Measurements from ENCODE around the gene CD8B.
"Not testable (repeated sequence)": the region's sequence is repeated elsewhere in the genome, so short reads cannot be mapped to it uniquely, and the experiment has no call there.

CD8B gene

GRCh38 chr2:86839871-86840548 lies 21.7 kb downstream of the CD8B start:
- DNase-seq (ENCODE audit: low read depth); H3K4me3 ChIP-seq (ENCODE audit: low read length): not testable (repeated sequence)

DNA sequence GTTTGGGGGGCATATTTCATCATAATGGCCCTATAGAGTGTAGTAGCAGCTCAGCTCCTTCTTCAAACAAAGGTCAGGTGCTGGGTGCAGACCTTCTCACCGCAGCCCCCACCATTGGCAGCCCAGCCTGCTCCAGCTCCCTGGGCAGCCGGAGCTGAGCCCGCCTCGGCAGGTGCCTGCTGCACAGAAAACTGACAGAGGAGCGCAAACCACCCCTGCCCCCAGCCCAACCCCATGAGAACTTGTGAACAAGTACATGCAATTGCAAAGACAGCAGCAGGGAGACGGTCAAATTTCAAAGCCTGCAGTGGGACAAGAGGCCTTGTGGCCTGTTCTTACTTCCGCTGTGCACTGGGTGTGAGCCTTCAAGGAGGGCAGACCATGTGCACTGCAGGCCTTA lies 22.2 kb downstream of the CD8B start:
- not testable (repeated sequence) for H3K4me3 ChIP-seq (ENCODE audit: low read length); DNase-seq (ENCODE audit: low read depth)

- DNase-seq (ENCODE audit: low read depth); H3K4me3 ChIP-seq (ENCODE audit: low read length): not testable (repeated sequence)
Observed at GRCh38 chr2:86837714-86838113, 24.0 kb downstream of the CD8B start.

DNA sequence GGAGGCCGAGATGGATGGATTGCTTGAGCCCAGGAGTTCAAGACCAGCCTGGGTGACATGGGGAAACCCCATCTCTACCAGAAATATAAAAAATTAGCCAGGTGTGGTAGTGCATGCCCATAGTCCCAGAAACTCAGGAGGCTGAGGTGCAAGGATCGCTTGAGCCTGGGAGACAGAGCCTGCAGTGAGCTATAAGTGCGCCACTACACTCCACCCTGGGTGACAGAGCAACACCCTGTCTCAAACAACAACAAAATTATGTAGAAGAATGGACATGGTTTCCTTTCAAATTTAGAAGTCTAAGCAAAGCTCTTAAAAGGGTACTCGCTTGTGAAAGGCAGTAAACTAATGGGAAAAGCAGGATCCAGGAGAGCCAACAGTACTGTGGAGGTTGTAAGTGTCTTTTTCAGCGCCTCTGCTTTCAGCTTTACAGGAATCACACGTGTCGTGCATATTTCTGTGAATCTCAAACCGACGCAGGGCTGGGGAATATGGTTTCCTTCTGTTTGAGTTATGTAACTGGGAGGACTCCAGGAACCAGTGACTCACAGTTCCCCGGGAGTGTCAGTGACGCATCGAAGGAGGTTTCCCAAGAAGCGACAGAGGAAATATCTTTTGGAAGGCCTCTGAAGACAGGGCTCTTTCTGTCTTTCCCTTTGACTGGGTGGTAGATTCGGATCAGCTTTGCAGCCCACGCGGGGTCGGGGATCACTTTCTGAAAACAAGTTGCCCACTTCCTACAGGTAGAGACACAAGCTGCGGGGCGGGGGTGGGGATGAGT lies 24.6 kb downstream of the CD8B start:
- H3K4me3 ChIP-seq (ENCODE audit: low read length): peak overlapping the region; percentile 17; the same call in 1 of the 2 replicates
- DNase-seq (ENCODE audit: low read depth): peak; percentile 86

- DNase-seq (ENCODE audit: low read depth): not testable (repeated sequence)
Observed at GRCh38 chr2:86835548-86835889, 26.2 kb downstream of the CD8B start.

DNA sequence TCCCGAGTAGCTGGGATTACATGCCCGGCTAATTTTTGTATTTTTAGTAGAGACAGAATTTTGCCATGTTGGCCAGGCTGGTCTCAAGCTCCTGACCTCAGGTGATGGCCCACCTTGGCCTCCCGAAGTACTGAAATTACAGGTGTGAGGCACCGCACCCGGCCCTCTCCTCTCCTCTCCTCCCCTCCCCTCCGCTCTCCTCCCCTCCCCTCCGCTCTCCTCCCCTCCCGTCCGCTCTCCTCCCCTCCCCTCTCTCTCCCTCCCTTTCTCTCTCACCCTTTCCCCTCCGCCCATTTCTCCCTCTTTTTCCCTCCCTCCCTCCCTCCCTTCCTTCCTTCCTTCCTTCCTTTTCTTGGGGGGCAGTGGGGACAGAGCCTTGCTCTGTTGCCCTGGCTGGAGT lies 28.4 kb downstream of the CD8B start:
- no peak for TF ChIP-seq CTCF (conservative IDR thresholded peaks at IDR 0.05; ENCODE audit: low read length)
- H3K4me3 ChIP-seq (ENCODE audit: low read length): no peak overlapping the region

More at GRCh38 chr2:86835548-86835889, 26.2 kb downstream of the CD8B start:
- not testable (repeated sequence) for H3K4me3 ChIP-seq (ENCODE audit: low read length)

DNA sequence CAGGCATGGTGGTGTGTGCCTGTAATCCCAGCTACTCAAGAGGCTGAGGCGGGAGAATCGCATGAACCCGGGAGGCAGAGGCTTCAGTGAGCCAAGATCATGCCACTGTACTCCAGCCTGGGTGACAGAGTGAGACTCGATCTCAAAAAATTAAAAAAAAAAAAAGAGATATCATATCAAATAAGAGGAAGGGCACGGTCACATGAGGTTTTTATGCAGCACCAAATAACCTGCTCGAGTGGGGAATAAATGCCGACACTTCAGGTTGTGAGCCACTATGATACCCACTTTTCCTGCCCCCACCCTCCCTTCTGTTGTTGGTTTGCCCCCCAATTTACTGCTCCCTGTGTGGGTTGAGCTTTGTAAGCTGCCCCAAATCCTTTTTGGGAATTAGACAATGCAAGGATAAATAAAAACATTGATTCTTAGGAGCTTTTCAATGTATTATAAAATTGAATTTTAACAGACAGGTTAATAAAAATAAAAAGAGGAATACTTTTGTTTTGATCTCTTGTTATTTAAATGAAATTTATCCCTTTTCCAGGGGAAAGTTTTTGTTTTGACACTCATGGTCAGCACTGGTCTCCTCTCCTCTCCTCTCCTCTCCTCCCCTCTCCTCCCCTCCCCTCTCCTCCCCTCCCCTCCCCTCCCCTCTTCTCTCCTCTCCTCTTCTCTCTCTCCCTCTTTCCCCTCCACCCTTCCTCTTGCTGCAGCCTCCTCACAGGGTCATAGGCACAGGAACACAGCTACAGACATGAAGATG lies 29.2 kb downstream of the CD8B start:
- no peak for TF ChIP-seq CTCF (conservative IDR thresholded peaks at IDR 0.05; ENCODE audit: low read length)
- DNase-seq (ENCODE audit: low read depth): no peak
- H3K4me3 ChIP-seq (ENCODE audit: low read length): no peak overlapping the region

More for the DNA sequence above, 28.4 kb downstream of the CD8B start:
- no peak for DNase-seq (ENCODE audit: low read depth)

- no peak overlapping the region; the same call in 1 of the 2 replicates for H3K4me3 ChIP-seq (ENCODE audit: low read length)
- no peak for DNase-seq (ENCODE audit: low read depth)
- TF ChIP-seq CTCF (conservative IDR thresholded peaks at IDR 0.05; ENCODE audit: low read length): no peak
Observed at GRCh38 chr2:86831537-86831936, 30.1 kb downstream of the CD8B start.

DNA sequence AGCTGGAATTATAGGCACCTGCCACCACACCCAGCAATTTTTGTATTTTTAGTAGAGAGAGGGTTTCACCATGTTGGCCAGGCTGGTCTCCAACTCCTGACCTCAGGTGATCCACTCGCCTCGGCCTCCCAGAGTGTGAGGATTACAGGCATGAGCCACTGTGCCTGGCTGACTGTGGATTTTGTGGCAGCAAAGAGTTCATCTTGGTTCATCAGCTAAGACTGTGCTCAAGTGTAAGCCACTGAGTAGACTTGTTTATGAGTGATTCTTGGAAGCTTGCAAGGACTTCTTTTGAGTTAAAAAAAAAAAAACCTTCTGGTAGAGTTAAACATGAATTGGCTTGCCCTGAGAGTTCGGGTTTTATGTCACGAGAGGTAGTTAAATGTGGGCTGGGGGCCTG lies 34.7 kb downstream of the CD8B start:
- no peak for DNase-seq (ENCODE audit: low read depth)
- no peak overlapping the region for H3K4me3 ChIP-seq (ENCODE audit: low read length)
- TF ChIP-seq CTCF (conservative IDR thresholded peaks at IDR 0.05; ENCODE audit: low read length): no peak
